ENCODE measurements around the gene AWAT1. TPM values are rescaled to one million over a fixed set of nuclear protein-coding genes. Genes with fewer than 3 reads are reported as not detected.

The AWAT1 gene
- total RNA-seq, 1 experiment from 2014 or later: not detected

DNA sequence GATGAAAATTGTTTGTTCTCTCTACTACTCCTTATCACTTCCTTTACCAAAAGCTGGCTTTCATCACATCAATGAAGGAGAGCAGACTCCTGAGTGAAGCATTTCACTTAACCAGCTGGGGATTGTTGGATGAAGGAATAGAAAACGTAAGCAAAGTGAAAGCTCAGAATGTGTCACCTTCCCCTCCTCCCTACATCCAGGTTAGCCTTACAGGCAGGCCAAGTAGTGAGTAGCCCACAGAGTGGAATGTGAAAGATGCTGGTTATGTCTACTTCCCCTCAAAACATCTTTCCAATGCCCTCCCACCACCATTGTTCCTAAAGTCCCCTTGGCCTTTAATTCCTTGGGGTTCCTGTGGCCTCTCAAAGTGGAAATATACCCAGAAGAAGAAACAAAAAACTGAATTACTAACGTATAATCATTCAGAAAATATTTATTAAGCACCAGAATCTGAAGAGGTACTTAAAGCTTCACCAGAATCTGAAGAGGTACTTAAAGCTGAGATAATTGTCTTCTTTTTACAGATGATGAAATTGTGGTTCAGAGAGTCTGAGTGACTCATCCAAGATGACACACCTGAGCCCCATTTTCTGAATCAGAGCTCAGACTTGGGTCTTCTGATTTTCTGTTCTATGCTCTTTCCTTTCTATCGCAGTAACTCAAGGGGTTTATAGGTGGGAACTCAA, 19.1 kb downstream of the AWAT1 start:
- DNase-seq: no peak
- Histone ChIP-seq H3K27me3 (replicated peaks; ENCODE audit: control insufficient read depth, insufficient read depth, low read length) (no peaks in the 10 kb centered on the region), H3K36me3 (ENCODE audit: control insufficient read depth, insufficient read depth, low read length) (no peaks in the 10 kb centered on the region), H3K4me1 (peaks cover 17% of the 10 kb centered on the region), H3K9me3 (no peaks in the 10 kb centered on the region), H3K4me3 (ENCODE audit: low read depth, low read length) (no peak overlapping the region)
- intact Hi-C loops (cut with micrococcal nuclease; ENCODE audit: unreplicated experiment): no loop called here
- ChIA-PET CTCF (no interaction called here), POLR2A (interaction anchor here (0.5 kb wide), 1 partner anchor 1588 kb away, joined by 3 read pairs; no protein-coding TSS in a partner anchor)
- Mint-ChIP-seq H3K27ac (ENCODE audit: unreplicated experiment) (no peak overlapping the region), H3K36me3 (ENCODE audit: insufficient read depth, unreplicated experiment) (no peaks in the 10 kb centered on the region), H3K4me1 (ENCODE audit: low read depth, unreplicated experiment) (peaks cover 32% of the 10 kb centered on the region), H3K4me3 (ENCODE audit: unreplicated experiment) (no peak overlapping the region), H3K9me3 (ENCODE audit: unreplicated experiment) (no peaks in the 10 kb centered on the region), H3K27me3 (ENCODE audit: insufficient read depth, unreplicated experiment) (no peaks in the 10 kb centered on the region)
- no TSS peak for BruUV-seq (replicated peaks)
- TF ChIP-seq, protein P1, sequence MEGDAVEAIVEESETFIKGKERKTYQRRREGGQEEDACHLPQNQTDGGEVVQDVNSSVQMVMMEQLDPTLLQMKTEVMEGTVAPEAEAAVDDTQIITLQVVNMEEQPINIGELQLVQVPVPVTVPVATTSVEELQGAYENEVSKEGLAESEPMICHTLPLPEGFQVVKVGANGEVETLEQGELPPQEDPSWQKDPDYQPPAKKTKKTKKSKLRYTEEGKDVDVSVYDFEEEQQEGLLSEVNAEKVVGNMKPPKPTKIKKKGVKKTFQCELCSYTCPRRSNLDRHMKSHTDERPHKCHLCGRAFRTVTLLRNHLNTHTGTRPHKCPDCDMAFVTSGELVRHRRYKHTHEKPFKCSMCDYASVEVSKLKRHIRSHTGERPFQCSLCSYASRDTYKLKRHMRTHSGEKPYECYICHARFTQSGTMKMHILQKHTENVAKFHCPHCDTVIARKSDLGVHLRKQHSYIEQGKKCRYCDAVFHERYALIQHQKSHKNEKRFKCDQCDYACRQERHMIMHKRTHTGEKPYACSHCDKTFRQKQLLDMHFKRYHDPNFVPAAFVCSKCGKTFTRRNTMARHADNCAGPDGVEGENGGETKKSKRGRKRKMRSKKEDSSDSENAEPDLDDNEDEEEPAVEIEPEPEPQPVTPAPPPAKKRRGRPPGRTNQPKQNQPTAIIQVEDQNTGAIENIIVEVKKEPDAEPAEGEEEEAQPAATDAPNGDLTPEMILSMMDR (IDR thresholded peaks at IDR 0.05; ENCODE audit: insufficient read depth in 1 of 2, low read depth in 1 of 2, low read length in 1 of 2, severe bottlenecking in 1 of 2, unreplicated experiment in 1 of 2): no peak

DNA sequence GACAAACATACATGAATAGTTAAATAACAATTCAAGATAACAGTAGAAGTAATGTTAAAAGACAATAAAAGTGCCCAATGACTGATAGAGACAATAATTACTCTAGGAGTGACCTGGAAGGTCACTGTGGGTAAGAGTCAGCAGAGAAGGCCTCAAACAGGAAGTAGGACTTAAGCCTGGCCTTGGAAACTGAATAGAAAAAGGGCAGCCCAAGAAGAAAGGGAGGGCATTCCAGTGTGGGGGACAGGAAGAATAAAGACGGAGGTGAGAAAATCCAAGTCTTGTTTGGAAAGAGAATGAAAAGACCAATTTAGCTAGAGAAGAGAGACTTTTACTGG, 19.6 kb downstream of the AWAT1 start:
- ChIA-PET POLR2A (no interaction called here), CTCF (no interaction called here)
- DNase-seq: no peak
- Mint-ChIP-seq H3K4me3 (ENCODE audit: unreplicated experiment) (no peak overlapping the region), H3K27ac (ENCODE audit: unreplicated experiment) (no peak overlapping the region), H3K36me3 (ENCODE audit: insufficient read depth, unreplicated experiment) (no peaks in the 10 kb centered on the region), H3K4me1 (ENCODE audit: low read depth, unreplicated experiment) (peaks cover 32% of the 10 kb centered on the region), H3K27me3 (ENCODE audit: insufficient read depth, unreplicated experiment) (no peaks in the 10 kb centered on the region), H3K9me3 (ENCODE audit: unreplicated experiment) (no peaks in the 10 kb centered on the region)
- H3K9me3 ChIP-seq: no peaks in the 10 kb centered on the region
- BruUV-seq (replicated peaks): no TSS peak
- no peak overlapping the region for H3K4me3 ChIP-seq (ENCODE audit: low read depth, low read length)
- H3K4me1 ChIP-seq: peaks cover 17% of the 10 kb centered on the region
- no peaks in the 10 kb centered on the region for H3K27me3 ChIP-seq (replicated peaks; ENCODE audit: control insufficient read depth, insufficient read depth, low read length)
- intact Hi-C loops (cut with micrococcal nuclease; ENCODE audit: unreplicated experiment): no loop called here
- H3K36me3 ChIP-seq (ENCODE audit: control insufficient read depth, insufficient read depth, low read length): no peaks in the 10 kb centered on the region
- TF ChIP-seq, protein P1 (IDR thresholded peaks at IDR 0.05; ENCODE audit: insufficient read depth in 1 of 2, low read depth in 1 of 2, low read length in 1 of 2, severe bottlenecking in 1 of 2, unreplicated experiment in 1 of 2): no peak

DNA sequence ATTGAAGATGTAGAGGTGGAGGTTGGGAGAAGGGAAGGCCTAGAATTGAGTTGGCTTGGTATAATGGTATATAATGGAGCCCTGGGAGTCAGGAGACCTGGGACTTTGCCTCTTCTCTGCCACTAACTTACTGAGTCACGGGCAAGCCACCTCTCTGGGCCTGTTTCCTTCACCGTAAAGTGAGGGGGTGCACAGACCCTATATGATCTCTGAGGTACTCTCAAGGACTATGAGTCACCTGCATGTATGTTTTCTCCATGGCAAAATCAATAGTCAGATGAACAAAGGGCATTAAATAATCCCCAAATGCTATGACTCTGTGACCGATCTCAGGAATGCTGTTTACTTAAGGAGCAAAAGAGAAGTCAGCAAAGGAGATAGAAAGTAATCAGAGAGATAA, 20.5 kb downstream of the AWAT1 start:
- Mint-ChIP-seq H3K4me1 (ENCODE audit: low read depth, unreplicated experiment) (peaks cover 32% of the 10 kb centered on the region), H3K36me3 (ENCODE audit: insufficient read depth, unreplicated experiment) (no peaks in the 10 kb centered on the region), H3K9me3 (ENCODE audit: unreplicated experiment) (no peaks in the 10 kb centered on the region), H3K27ac (ENCODE audit: unreplicated experiment) (no peak overlapping the region), H3K4me3 (ENCODE audit: unreplicated experiment) (peak overlapping the region; percentile 9), H3K27me3 (ENCODE audit: insufficient read depth, unreplicated experiment) (no peaks in the 10 kb centered on the region)
- H3K4me1 ChIP-seq: peaks cover 17% of the 10 kb centered on the region
- BruUV-seq (replicated peaks): no TSS peak
- no peak overlapping the region for H3K4me3 ChIP-seq (ENCODE audit: low read depth, low read length)
- no peaks in the 10 kb centered on the region for H3K27me3 ChIP-seq (replicated peaks; ENCODE audit: control insufficient read depth, insufficient read depth, low read length)
- no peaks in the 10 kb centered on the region for H3K9me3 ChIP-seq
- POLR2A ChIA-PET: no interaction called here
- peak in 1 of 2 experiments; percentile 4 for DNase-seq
- TF ChIP-seq, protein P1 (IDR thresholded peaks at IDR 0.05; ENCODE audit: insufficient read depth in 1 of 2, low read depth in 1 of 2, low read length in 1 of 2, severe bottlenecking in 1 of 2, unreplicated experiment in 1 of 2): no peak
- intact Hi-C loops (cut with micrococcal nuclease; ENCODE audit: unreplicated experiment): no loop called here
- no peaks in the 10 kb centered on the region for H3K36me3 ChIP-seq (ENCODE audit: control insufficient read depth, insufficient read depth, low read length)
- CTCF ChIA-PET: no interaction called here

Measured in Caco-2 (cell line).